Nephron (organoid): ENCODE results near the gene CNNM1.

ENCODE experiments used
- H3K27ac Mint-ChIP-seq, 3 experiments: 2 replicates each; pipeline ENCODE4 v1.8.0; 2020; ENCODE audit warnings: mixed read lengths in 3 of 3, mild to moderate bottlenecking in 2 of 3, moderate library complexity in 1 of 3
- H3K27me3 Mint-ChIP-seq: 2 replicates; pipeline ENCODE4 v1.8.0; 2021; ENCODE audit warnings: low read depth, mild to moderate bottlenecking, moderate library complexity, mixed read lengths
- H3K36me3 Mint-ChIP-seq: 2 replicates; pipeline ENCODE4 v1.8.0; 2020; ENCODE audit warnings: low read depth, mixed read lengths
- H3K4me1 Mint-ChIP-seq: 2 replicates; pipeline ENCODE4 v1.8.0; 2020; ENCODE audit warnings: mixed read lengths
- H3K4me3 Mint-ChIP-seq, 3 experiments: 2 replicates each; pipeline ENCODE4 v1.8.0; 2020; ENCODE audit warnings: mild to moderate bottlenecking in 3 of 3, mixed read lengths in 3 of 3, moderate library complexity in 2 of 3
- H3K9me3 Mint-ChIP-seq: 2 replicates; pipeline ENCODE4 v1.8.0; 2020; ENCODE audit warnings: mixed read lengths
- CTCF ChIP-seq, 3 experiments: fragments of 200-600 bp; sonication (generic); IDR thresholded peaks; one replicate each; pipeline ENCODE4 v1.5.0; 2021; ENCODE audit warnings: antibody characterized with exemption in 3 of 3; ENCODE audit not compliant: unreplicated experiment in 3 of 3

CNNM1 gene

GRCh38 chr10:99429517-99430095, 100.5 kb downstream of the CNNM1 start:
- Mint-ChIP-seq H3K27me3 (no peaks in the 10 kb centered on the region), H3K36me3 (peaks cover 5% of the 10 kb centered on the region), H3K27ac (peak overlapping the region in 2 of 3 experiments; percentile 12 to 82), H3K4me3 (peak overlapping the region; percentile 96 to 99 (median 98)), H3K4me1 (peaks cover 46% of the 10 kb centered on the region), H3K9me3 (no peaks in the 10 kb centered on the region)
- TF ChIP-seq CTCF (IDR thresholded peaks at IDR 0.05; ENCODE audit: unreplicated experiment in 3 of 3), result no peak

GRCh38 chr10:99430116-99430450, 100.9 kb downstream of the CNNM1 start:
- Mint-ChIP-seq H3K36me3 (no peaks in the 10 kb centered on the region), H3K4me1 (peaks cover 43% of the 10 kb centered on the region), H3K27ac (peak overlapping the region; percentile 12 to 95 (median 83)), H3K27me3 (no peaks in the 10 kb centered on the region), H3K9me3 (no peaks in the 10 kb centered on the region), H3K4me3 (peak overlapping the region; percentile 96 to 99 (median 98))
- TF ChIP-seq CTCF (IDR thresholded peaks at IDR 0.05; ENCODE audit: unreplicated experiment in 3 of 3), result no peak

GRCh38 chr10:99430451-99431189, 101.5 kb downstream of the CNNM1 start, which contains the start of gene GOT1:
Gene GOT1, minus strand, starts transcription at chr10:99430624. Its CDS starts 59 bp downstream, at chr10:99430565.
- no peak for TF ChIP-seq CTCF (IDR thresholded peaks at IDR 0.05; ENCODE audit: unreplicated experiment in 3 of 3)
- peak within 1 kb of the TSS; percentile 77 to 95 (median 83) for H3K27ac Mint-ChIP-seq

GRCh38 chr10:99431190-99431760, 102.1 kb downstream of the CNNM1 start:
- TF ChIP-seq CTCF (IDR thresholded peaks at IDR 0.05; ENCODE audit: unreplicated experiment in 3 of 3), result no peak
- Mint-ChIP-seq H3K36me3 (no peaks in the 10 kb centered on the region), H3K27ac (peak overlapping the region; percentile 77 to 95 (median 80)), H3K4me1 (peaks cover 32% of the 10 kb centered on the region), H3K9me3 (no peaks in the 10 kb centered on the region), H3K27me3 (no peaks in the 10 kb centered on the region), H3K4me3 (peak overlapping the region; percentile 96 to 99 (median 98))

More at GRCh38 chr10:99430451-99431189, 101.5 kb downstream of the CNNM1 start, which contains the start of gene GOT1:
- H3K9me3 Mint-ChIP-seq, result no peaks in the 10 kb centered on the region
- H3K27me3 Mint-ChIP-seq, result no peaks in the 10 kb centered on the region
- H3K4me1 Mint-ChIP-seq, result peaks cover 37% of the 10 kb centered on the region
- H3K36me3 Mint-ChIP-seq, result no peaks in the 10 kb centered on the region
- H3K4me3 Mint-ChIP-seq, result peak within 1 kb of the TSS; percentile 96 to 99 (median 98)

GRCh38 chr10:99432047-99432446, 102.9 kb downstream of the CNNM1 start:
- H3K27ac Mint-ChIP-seq, result peak overlapping the region in 2 of 3 experiments; percentile 51 to 53
- no peaks in the 10 kb centered on the region for H3K9me3 Mint-ChIP-seq
- no peak for TF ChIP-seq CTCF (IDR thresholded peaks at IDR 0.05; ENCODE audit: unreplicated experiment in 3 of 3)
- peaks cover 32% of the 10 kb centered on the region for H3K4me1 Mint-ChIP-seq
- H3K36me3 Mint-ChIP-seq, result no peaks in the 10 kb centered on the region
- H3K4me3 Mint-ChIP-seq, result peak overlapping the region; percentile 96 to 99 (median 98)
- no peaks in the 10 kb centered on the region for H3K27me3 Mint-ChIP-seq
